GM18502 (cell line): ENCODE measurements around the gene FAM120C.

Experiments
- ATAC-seq: cut with Tn5 transposase; IDR thresholded peaks from one replicate; pipeline ENCODE4 v1.9.1; 2021; ENCODE audit warnings: mild to moderate bottlenecking; ENCODE audit not compliant: unreplicated experiment, poor library complexity

FAM120C gene, protein sequence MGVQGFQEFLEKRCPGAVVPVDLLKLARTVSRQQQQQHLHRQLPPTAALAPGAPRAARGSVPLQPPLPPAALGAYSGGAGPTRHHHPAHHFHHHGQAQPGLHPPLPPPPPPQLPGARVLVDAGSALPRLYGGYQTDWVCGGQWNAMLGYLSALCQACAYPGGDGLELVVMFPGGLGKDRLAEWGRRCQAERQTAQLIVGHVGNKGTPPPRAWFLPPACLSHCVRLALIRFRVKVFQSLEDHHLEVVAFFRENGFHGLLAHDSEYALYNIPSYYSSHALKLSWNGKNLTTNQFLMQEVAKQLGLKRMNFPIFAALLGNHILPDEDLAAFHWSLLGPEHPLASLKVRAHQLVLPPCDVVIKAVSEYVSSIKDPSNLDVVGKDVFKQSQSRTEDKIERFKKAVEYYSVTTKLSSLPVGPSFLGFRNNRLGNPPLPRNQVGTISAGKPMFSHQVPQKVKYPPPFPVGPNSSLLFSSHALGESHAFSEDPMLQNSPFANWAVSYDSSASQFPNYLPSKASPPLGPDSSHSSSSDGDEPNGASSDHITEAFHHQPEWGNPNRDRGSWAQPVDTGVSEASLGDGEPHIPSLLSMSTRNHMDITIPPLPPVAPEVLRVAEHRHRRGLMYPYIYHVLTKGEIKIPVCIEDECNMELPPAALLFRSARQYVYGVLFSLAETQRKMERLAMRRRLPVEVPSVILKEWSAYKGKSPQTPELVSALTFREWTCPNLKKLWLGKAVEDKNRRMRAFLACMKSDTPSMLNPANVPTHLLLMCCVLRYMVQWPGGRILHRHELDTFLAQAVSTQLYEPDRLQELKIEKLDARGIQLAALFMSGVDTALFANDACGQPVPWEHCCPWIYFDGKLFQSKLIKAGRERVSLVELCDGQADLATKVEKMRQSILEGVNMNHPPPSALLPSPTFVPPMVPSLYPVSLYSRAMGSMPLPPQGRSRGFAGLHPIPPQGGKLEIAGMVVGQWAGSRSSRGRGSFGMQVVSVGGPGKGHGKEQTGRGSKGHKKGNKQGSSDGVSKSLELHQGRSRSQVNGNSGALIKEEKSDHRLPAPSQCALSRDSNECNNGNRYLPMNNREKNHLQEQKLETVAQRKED

DNA sequence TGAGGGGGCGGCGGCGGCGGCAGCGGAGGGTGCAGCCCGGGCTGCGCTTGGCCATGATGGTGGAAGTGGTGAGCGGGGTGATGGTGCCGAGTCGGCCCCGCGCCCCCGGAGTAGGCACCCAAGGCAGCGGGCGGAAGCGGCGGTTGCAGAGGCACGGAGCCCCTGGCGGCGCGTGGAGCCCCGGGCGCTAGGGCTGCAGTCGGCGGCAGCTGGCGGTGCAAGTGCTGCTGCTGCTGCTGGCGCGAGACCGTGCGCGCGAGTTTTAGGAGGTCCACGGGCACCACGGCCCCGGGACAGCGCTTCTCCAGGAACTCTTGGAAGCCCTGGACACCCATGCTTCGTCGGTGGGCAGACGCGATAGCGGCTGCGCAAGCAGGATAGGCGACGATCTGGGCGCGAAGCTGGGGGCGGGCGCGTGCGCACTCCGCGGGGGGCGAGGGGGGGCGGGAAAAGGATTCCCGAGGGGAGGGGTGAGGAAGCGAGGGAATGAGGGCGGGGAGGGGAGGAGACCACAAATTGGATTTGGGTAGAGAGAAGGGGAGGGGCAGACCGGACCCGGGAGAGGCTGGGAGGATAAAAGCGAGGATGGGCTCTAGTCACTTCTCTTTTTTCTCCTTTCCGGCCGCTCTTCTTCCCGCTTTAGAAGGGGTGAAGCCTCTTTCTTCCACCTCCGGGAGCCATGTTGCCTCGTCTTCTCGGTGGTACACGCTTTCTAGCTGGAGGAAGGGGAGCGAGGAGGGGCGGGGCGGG is at the start of gene FAM120C:
FAM120C (minus strand) TSS at position 391 of the 750 bp plus-strand sequence; CDS start at position 335, 56 bp downstream.
- ATAC-seq = peak; percentile 69

DNA sequence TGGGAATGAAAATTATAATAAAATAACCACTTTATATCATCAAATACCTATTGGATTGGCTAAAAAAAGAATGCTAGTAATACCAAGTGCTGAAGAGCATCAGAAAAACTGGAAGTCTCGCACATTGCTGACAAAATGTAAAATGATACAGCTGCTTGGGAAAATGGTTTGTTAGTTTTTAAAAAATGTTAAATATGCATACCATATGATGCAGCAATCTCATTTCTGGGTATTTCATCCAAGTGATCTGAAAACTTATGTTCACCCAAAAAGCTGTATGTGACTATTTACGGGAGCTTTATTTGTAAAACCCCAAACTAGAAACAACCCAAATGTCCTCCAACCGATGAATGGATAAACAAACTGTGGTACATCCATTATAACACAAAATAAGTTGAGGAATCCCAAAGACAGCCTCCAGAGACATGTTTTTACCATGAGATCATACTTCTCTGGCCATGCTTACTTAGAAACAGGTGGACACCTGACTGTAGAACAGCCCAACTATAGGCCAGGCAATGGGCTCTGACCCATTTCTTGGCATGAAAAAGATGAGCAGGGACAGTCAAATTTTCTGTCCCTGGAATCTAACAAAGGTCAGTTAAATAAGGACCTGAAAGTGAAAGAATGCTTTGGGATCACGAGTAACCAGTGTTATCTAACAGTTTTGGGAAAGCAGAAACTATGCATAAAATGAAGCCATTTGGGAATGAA is 47.5 kb upstream of the FAM120C start:
- ATAC-seq = no peak

DNA sequence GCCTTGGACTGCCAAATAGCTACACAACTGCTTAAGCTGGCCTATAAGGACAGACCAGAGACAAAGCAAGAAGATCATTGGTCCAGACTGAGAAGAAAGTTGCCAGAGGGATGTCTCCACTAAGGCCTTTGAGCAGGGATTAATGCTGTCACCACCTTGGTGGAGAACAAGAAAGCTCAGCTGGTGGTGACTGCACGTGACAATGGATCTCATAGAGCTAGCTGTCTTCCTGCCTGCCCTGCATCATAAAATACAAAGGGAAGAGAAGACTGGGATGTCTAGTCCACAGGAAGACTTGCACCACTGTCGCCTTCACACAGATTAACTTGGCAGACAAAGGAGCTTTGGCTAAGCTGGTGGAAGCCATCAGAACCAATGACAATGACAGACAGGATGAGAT is 40.5 kb upstream of the FAM120C start:
- ATAC-seq = no peak

DNA sequence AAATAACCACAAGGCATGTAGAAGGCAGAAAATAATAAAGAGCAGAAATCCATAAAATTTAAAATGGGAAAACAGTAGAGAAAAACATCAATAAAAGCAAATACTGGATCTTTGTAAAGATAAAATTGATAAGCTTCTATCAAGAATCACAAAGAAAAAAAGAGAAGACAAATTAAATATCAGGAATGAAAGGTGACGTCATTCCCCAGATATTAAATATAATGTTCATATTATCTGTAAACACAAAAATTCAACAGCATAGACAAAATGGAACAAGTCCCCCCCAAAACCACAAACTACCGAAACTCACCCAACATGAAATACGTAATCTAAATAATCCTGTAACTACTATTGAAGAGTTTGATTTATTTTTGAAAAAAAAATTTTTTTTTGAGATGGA is 30.5 kb upstream of the FAM120C start:
- ATAC-seq = no peak

DNA sequence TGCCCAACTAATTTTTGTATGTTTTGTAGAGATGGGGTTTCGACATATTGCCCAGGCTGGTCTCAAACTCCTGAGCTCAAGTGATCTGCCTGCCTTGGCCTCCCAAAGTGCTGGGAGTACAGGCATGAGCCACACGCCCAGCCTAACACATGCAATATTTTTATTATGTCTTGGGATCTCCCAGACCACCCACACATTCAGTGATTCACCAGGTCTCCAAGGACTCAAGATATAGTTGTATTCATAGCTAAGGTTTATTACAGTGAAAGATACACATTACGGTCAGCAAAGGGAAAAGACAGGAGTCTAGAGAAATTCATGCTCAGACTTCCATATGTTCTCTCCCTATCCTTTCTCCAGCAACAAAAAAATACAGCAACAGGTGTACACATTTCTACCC is 25.5 kb upstream of the FAM120C start:
- no peak for ATAC-seq

DNA sequence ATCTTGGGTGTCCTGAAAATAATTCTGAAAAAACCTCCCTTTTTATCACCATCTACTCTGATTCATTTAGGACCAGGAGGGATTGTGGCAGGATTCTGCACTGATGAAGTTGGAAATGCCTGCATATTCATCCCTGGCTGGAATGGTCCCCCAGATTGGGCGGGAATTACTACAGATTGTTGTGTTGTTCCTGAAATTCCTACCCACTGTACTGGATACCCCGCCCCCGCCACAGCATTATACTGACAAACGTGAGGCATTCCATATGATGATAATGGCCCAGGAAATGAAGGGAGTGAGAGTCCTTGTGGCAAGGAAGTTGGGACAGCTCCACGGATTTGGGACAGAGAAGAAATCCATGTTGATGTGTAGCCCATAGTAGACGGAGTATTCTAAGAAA is 15.2 kb upstream of the FAM120C start:
- no peak for ATAC-seq

DNA sequence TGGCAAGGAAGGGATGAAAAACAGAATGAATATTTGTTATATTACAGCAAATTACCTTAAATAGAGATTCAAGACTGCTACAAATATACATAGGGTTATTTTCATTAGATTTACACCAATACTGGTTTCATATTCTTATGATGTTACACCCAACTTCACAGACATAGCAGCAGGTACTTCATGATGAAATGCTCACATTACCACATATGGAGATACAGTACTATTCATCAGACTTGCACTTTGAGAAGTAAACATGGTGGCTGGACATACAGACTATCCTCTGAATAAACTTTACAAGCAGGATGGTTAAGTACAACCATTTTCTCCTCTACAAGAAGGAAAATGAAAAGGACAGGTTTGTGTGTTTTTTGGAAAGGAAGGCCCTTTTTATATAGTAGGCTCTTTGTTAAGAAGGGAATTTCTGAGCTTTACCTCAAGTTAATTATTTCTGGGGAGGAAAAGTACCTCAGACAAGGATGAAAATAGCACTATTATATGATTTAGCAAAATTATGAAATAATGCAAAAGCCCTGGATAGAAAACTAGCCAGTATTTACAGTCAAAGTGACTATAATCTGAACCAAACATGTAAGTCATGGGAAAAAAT is 12.0 kb upstream of the FAM120C start:
- ATAC-seq = no peak

DNA sequence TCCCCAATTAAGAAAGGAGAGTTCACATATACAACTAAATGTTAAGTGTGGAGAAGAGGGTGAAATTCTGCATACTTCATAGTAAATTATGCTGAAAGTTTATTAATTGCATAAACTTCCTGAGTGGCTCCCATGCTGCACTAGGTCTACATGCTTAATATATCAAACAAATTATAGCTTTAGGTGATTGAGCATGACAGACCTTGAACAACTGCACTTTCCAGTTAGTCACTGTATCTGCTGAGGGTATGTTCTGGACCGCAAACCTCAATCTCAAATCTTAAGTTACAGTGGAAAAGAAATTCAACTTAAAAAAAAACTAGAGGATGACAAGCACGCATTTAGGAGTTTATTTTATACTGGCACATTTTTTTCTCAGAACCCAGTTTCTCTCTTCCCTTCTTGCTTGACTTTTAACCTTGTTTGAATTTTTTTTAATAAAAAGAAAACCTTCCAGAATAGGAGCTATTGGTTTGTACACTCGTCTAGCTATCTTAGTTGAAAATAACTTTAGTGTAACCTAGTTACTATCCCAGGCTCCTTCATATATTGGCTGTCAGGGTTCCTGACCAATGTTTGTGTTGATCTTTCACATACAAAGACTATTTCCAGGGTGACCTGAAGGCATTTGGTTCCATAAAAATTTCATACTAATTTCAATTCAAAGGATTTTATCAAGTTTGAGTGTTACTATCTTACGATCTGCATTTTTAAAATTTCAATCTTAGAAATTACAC is 10.2 kb upstream of the FAM120C start:
- no peak for ATAC-seq

DNA sequence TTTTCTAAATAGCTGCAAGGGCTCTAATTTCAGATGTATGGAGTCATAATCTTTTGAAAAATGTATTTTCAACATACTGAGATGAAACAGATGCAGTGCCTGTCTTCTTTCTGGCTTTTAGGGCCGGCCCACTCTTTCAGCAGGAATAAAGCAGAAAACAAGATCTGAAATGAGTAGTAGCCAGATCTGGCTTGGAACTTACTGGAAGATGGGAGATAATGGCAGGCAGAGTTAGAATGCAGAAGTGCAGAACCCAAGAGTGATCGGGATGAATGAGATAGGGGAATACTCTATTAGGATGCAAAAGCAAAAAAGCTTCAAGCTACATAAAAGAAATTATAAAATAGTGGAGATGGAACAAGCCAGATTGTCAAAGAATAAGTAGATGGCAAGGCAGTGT is 1.4 kb upstream of the FAM120C start:
- ATAC-seq = no peak

DNA sequence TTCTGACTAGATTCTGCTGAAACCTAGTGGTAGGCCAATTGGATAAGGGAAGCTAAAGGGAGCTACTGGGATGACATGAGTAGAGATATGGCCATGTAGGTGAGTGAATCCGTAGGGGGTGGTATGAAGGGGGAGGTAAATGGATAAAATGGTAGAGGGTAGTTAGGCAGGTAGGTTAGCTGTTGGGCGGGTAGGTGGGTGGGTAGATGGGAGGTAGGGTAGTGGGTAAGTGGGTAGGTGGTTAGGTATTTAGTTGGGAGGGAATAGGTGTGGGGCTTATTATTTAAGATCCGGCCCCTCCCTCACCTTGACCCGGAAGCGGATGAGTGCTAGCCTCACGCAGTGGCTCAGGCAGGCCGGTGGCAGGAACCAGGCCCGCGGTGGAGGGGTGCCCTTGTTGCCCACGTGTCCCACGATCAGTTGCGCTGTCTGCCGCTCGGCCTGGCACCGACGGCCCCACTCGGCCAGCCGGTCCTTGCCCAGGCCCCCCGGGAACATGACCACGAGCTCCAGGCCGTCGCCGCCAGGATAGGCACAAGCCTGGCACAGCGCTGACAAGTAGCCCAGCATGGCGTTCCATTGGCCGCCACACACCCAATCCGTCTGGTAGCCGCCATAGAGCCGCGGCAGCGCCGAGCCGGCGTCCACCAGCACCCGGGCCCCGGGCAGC is 725 bp downstream of the FAM120C start:
- peak; percentile 71 for ATAC-seq

DNA sequence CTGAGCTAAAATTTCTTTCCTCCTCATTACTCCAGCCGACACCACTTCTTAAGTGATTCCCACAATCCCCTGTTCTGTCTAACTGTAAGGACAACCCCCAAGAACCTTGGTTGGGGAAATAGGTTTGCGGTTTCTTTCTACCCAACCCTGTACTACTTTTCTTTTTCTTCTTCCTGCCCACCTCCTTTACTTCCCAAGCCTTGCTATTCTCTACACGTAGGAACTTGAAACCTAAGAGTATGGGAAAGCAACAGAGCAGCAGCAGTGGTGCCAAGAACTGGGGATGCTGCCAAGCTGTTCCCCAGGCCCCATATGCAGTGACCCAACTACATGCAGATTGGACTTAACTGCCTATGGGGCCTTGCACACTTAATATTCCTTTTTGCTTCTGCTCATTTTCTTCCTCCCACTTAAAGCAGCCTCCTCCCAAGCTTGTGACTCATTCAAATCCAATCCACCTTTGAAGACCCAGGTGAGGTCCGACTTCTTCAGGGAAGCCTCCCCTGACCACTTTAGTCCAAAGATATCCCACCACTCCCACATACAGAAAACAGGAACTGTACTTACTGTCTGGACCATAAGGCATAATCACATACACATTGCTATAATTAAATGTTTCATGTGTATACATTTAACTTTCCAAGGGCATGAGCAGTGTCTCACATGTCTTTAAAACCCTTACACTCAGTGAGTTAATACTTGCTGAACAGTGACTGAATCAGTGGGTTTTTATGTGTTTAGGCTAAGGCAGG is 1.7 kb downstream of the FAM120C start:
- ATAC-seq = no peak

DNA sequence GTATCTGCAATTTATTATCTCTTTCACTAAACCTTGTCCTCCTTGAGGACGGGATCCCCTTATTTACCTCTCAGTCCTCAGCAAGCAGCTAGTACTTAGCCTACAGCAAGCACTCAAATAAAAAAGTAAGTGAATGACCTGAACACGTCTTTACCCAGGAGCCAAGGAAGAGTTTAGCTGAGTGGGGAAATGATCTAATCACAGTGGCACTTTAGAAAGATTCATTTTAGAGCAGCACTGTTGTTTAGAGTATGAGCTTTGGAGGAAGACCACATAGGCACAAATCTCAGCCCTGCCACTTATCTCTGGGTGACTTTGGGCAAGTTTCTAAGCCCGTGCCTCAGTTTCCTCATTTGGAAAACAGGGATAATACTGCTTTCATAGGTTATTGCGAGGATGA is 2.7 kb downstream of the FAM120C start:
- ATAC-seq = no peak

DNA sequence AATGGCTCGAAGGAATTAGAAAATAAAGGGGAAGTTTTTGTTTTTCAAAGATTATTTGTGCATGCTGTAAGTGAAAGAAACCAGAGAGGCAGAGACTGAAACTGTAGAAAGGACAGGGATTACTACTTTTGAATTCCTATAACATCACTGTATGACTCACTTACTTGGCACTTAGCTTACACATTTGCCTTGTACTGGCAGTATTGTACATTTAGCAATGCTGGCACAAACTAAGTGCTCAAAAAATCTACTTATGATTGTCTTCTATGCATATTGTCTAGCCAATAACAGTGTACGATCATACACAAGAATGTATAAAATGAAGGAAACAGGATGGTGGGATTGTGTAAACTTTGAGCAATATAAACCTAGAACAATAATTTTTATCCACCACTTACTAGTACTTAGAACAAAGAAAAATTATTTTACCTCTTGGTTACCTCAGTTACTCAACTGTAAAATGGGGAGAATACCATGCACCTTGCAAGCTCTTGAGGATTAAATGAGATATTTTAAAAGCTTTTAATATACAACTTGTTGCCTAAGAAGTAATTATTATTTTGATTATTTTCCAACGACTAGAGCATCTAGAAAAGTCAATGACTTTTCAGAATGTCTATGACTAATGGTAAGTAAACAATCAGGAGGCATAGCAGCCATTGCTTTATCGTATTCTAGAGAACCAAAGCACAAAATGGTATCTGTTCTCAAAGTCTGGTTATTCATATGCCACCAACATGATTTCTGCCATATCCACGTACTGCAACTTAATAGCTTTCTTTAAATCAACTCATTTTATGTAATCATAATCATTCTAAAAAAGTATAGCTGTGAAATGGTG is 4.7 kb downstream of the FAM120C start:
- ATAC-seq = peak; percentile 39

DNA sequence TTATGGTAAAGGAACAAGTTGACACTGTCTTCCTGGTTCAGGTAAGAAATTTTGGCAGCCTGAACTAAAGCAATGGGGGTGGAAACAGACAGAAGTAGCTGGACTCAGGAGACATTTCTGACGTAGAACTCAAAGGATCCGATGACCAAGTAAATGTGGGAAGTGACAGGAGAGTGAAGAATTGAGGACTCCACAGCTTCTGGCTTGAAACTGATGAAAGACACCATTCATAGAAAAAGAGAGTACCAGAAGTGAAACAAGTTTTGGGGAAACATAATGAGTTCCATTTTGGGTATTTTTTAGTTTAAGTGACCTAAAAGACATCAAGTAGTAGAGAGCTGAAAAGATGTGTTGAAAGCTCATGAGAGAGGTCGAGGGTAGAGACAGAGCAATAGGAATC is 5.7 kb downstream of the FAM120C start:
- no peak for ATAC-seq

DNA sequence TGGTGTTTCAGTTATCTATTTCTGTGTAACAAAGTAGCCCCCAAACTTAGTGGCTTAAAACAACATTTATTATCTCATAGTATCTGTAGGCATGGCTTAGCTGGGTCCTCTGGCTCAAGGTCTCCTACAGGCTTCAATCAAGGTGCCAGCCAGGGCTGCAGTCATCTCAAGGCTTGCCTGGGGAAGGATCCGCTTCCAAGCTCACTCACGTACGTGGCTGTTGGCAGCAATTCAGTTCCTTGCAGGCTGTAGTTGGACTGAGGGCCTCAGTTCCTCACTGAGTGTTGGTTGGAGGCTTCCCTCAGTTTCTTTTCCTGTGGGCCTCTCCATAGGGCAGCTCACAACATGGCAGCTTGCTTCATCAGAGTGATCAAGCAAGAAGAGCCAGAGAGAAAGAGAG is 9.3 kb downstream of the FAM120C start:
- no peak for ATAC-seq

DNA sequence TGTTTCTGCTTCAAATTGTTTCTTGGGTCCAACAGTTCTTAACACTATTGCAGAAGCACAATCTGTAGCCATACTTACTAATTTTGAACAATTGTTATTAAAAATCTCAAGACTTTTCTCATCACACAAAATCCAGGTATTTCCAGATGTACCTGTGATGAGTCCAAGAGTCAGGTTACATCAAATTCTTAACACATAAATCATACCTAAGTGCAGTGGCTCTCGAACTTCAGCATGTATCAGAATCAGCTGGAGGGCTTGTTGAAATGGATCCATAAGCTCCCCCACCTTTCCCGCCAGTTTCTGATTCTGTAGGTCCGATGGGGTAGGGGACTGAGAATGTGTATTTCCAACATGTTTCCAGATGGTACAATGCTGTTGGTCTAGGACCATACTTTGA is 10.6 kb downstream of the FAM120C start:
- ATAC-seq = no peak
